Psoas muscle (tissue), 8 donors: ENCODE measurements around the gene HSD11B2. TPM values are rescaled to one million over a fixed set of nuclear protein-coding genes. Genes with fewer than 3 reads are reported as not detected.

Experiments
- ATAC-seq, 4 donors: fragments of 200-7000 bp; cut with Tn5 transposase; one replicate each; pipeline ENCODE4 v1.9.1; 2020; ENCODE audit warnings: moderate library complexity in 3 of 4, mild to moderate bottlenecking in 2 of 4
- DNase-seq, 2 donors: peaks; one replicate each; pipeline ENCODE4 v3.0.0-alpha.2; 2020
- H3K27ac ChIP-seq: fragments of 200-600 bp; one replicate; pipeline ENCODE4 v1.8.0; 2022
- H3K27me3 ChIP-seq, 3 donors: fragments of 200-600 bp in 1 of 3; one replicate each; pipeline versions ENCODE4 v1.6.1 to v1.8.0; 2013 to 2022; ENCODE audit warnings: low read length in 2 of 3, mild to moderate bottlenecking in 2 of 3, moderate library complexity in 1 of 3; ENCODE audit not compliant: insufficient read depth in 3 of 3
- H3K36me3 ChIP-seq, 2 donors: fragments of 200-600 bp in 1 of 2; one replicate each; pipeline versions ENCODE4 v1.6.1 to v1.8.0; 2013 to 2022; ENCODE audit warnings: low read depth in 1 of 2, mild to moderate bottlenecking in 1 of 2, moderate library complexity in 1 of 2; ENCODE audit not compliant: insufficient read depth in 1 of 2
- H3K4me1 ChIP-seq: fragments of 200-600 bp; one replicate; pipeline ENCODE4 v1.8.0; 2022
- H3K4me3 ChIP-seq: fragments of 200-600 bp; one replicate; pipeline ENCODE4 v1.8.0; 2022; ENCODE audit warnings: mild to moderate bottlenecking
- H3K9me3 ChIP-seq: fragments of 200-600 bp; one replicate; pipeline ENCODE4 v1.8.0; 2022
- CTCF ChIP-seq: fragments of 200-600 bp; IDR thresholded peaks from one replicate; pipeline ENCODE4 v1.8.0; 2022; ENCODE audit warnings: antibody characterized with exemption
- WGBS, 3 donors: extraction: QIAGEN DNeasy Blood & Tissue Kit; methylation state at CpG; one replicate each; pipeline versions ENCODE4 v1.1.6 to v1.1.7; 2013; 5-methylcytosine and 5-hydroxymethylcytosine counted together
- intact Hi-C, 2 donors: fragments of 100-400 bp; cut with DNase I; formaldehyde crosslinking; loops; one replicate each; pipeline versions ENCODE4 v1.11.0 to v1.14.2; 2022
- polyA plus RNA-seq, 3 donors: library from polyadenylated mRNA; stranded (reverse); fragments of 200-250 nt; gene quantifications; one replicate each; pipeline ENCODE4 v1.2.3, GENCODE V29; 2013
- total RNA-seq, 4 donors: library from RNA; stranded (reverse); fragmentation: NEBNext Ultra II Directional in 2 of 4; extraction: Animal tissue kit (Norgen Biotek cat#: 25700) in 2 of 4; gene quantifications; one replicate each; pipeline versions ENCODE4 v1.2.1 to v1.2.4, GENCODE V29; 2021 to 2023
- donor health status: healthy with polysubstance abuse.
- donor health status: DM: no; HTN: no; CAD: no; lungs with moderate emphysema.
- donor health status: Bipolar disorder and iron deficiency.
- donor health status: healthy.
- donor health status: DM: yes; HTN: yes; CAD: no.
- donor health status: DM: no; HTN: no; CAD: no.
- donor health status: DM: no; HTN: no; CAD: no.
- donor health status: DM: yes; HTN: yes; CAD: no.

Gene HSD11B2
- total and polyA plus RNA-seq, 7 donors = 0.11 to 0.71 (median 0.27) TPM

- Histone ChIP-seq H3K4me3 (no peak overlapping the region), H3K27me3 (no peaks in the 10 kb centered on the region), H3K36me3 (no peaks in the 10 kb centered on the region), H3K4me1 (no peaks in the 10 kb centered on the region), H3K27ac (no peak overlapping the region), H3K9me3 (no peaks in the 10 kb centered on the region)
- ATAC-seq (no peak), DNase-seq (no peak)
- 43 to 50% (median 44%) methylated on average over 5 of the region's 5 CpGs for WGBS, 3 donors
- intact Hi-C loops = no loop called here
- TF ChIP-seq CTCF = no peak
Observed at GRCh38 chr16:67424261-67424615, 6.7 kb upstream of the HSD11B2 start.

GRCh38 chr16:67425061-67425460, 5.9 kb upstream of the HSD11B2 start:
- no peak for TF ChIP-seq CTCF
- no peak for ATAC-seq
- no peaks in the 10 kb centered on the region for H3K27me3 ChIP-seq

GRCh38 chr16:67425580-67425979, 5.3 kb upstream of the HSD11B2 start:
- no peaks in the 10 kb centered on the region for H3K27me3 ChIP-seq
- intact Hi-C loops = loop anchor here in 1 of 2 donors (5.0 kb wide), 1 partner anchor 87 kb away; no protein-coding TSS in a partner anchor

More at GRCh38 chr16:67425061-67425460, 5.9 kb upstream of the HSD11B2 start:
- Histone ChIP-seq H3K36me3 (no peaks in the 10 kb centered on the region), H3K9me3 (no peaks in the 10 kb centered on the region), H3K27ac (no peak overlapping the region), H3K4me3 (no peak overlapping the region), H3K4me1 (no peaks in the 10 kb centered on the region)
- no peak for DNase-seq
- 69 to 79% (median 72%) methylated on average over 6 of the region's 6 CpGs for WGBS, 3 donors
- intact Hi-C loops = loop anchor here in 1 of 2 donors (5.0 kb wide), 1 partner anchor 87 kb away; no protein-coding TSS in a partner anchor

GRCh38 chr16:67426022-67426421, 4.9 kb upstream of the HSD11B2 start:
- no peak for TF ChIP-seq CTCF
- ATAC-seq = no peak
- Histone ChIP-seq H3K36me3 (no peaks in the 10 kb centered on the region), H3K9me3 (no peaks in the 10 kb centered on the region), H3K27ac (no peak overlapping the region), H3K4me3 (no peak overlapping the region), H3K4me1 (peaks cover 4% of the 10 kb centered on the region), H3K27me3 (no peaks in the 10 kb centered on the region)
- intact Hi-C loops = loop anchor here in 1 of 2 donors (5.0 kb wide), 1 partner anchor 86 kb away; no protein-coding TSS in a partner anchor
- DNase-seq = no peak
- 84 to 91% (median 88%) methylated on average over 7 of the region's 7 CpGs for WGBS, 3 donors

More at GRCh38 chr16:67425580-67425979, 5.3 kb upstream of the HSD11B2 start:
- Histone ChIP-seq H3K4me3 (no peak overlapping the region), H3K4me1 (peaks cover 2% of the 10 kb centered on the region), H3K27ac (no peak overlapping the region), H3K9me3 (no peaks in the 10 kb centered on the region), H3K36me3 (no peaks in the 10 kb centered on the region)
- no peak for DNase-seq
- no peak for TF ChIP-seq CTCF
- no peak for ATAC-seq
- 65 to 73% (median 69%) methylated on average over 4 of the region's 4 CpGs for WGBS, 3 donors

GRCh38 chr16:67426950-67427349, 4.0 kb upstream of the HSD11B2 start:
- no peaks in the 10 kb centered on the region for H3K27me3 ChIP-seq
- intact Hi-C loops = loop anchor here in 1 of 2 donors (5.0 kb wide), 1 partner anchor 85 kb away; no protein-coding TSS in a partner anchor

More at GRCh38 chr16:67426950-67427349, 4.0 kb upstream of the HSD11B2 start:
- H3K36me3 ChIP-seq = no peaks in the 10 kb centered on the region
- no peak for TF ChIP-seq CTCF
- H3K27ac ChIP-seq = no peak overlapping the region
- no peak for ATAC-seq
- no peaks in the 10 kb centered on the region for H3K9me3 ChIP-seq
- H3K4me3 ChIP-seq = no peak overlapping the region
- no peak for DNase-seq
- 48 to 62% (median 49%) methylated on average over 7 of the region's 7 CpGs for WGBS, 3 donors
- H3K4me1 ChIP-seq = peaks cover 6% of the 10 kb centered on the region
